GM19452 (cell line): ENCODE data around the gene CRYGS.

Experiments
- ATAC-seq: cut with Tn5 transposase; IDR thresholded peaks from one replicate; pipeline ENCODE4 v1.9.1; 2021; ENCODE audit not compliant: unreplicated experiment

CRYGS gene

DNA sequence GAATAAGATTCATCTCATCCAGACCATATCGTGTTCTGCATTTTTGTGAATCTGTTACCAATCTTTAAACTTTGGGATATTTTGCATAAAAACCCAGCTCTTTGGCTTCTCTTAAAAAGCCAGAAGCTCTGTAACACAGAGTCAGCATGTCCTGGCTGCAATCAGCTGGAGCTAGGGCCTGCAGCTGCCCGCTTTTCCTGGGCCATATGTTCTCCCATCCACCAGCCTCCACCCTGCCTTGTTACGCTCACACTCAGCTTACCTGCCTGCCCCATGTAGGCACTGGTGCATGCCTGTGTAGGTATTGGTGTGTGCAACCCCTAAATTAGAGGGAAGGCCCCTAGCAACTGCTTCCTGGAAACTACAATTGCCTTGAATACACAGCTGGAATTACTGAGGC lies 48.2 kb downstream of the CRYGS start:
- ATAC-seq: no peak

DNA sequence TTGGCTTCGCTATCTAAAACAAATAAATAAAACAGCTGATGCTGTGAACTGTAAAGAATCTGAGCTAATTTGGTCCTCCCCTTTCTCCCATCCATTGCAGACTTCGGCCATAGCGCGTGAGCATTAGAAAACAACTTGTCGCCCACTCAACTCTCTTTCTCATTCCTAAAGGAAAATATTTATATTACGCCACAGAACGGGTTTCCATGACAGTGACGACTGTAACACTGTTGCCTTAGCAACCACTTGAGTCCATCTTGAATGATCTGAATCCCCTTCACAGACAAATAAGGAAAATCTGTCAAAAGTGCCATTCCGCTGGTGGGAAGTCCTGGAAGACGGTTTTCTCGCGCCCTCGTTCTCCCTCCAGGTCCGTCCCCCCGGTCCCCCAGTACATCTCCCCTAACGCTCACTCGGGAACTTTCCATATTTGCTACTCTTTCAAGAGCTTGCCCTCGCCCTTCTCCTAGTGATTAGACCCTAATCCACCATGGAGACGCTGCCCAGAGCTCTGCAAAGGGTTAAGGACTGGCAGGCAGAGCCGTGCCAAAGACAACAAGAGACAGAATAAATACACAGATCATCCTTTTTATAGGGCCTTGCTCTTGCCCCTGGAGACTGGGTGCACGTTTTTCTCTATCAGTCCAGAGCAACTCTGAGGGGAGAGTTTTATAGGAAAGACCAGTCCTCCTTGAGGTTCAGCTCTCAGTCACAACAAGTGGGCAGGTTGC lies 50.5 kb downstream of the CRYGS start:
- ATAC-seq: no peak

DNA sequence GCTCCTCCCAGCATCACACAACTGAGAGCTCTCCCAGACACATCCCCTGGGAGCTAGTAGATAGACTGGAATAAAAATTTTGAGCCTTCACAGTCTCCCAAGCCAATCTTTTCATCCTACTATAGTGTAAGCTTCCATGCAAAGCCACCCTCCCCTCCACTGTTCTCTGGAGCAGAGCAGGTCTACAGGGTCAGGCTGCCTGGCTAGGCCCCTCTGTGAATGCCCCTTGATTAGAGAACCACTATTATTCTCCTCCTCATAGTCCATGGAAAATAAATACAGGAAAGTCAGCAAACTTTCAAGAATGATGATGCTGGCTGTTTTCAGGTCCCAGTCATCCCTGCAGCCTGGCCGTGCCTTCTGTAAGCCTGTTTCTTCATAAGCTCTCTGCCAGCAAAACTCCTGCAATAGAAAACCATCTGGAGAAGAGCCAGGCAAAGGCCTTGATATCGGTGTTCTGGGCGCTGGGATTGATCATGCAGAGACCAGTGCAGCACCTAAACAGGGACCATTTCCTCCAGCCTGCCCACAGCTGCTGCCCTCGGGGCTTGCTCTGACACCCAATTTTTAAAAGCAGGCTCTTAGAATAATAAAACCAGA lies 51.7 kb downstream of the CRYGS start:
- no peak for ATAC-seq

DNA sequence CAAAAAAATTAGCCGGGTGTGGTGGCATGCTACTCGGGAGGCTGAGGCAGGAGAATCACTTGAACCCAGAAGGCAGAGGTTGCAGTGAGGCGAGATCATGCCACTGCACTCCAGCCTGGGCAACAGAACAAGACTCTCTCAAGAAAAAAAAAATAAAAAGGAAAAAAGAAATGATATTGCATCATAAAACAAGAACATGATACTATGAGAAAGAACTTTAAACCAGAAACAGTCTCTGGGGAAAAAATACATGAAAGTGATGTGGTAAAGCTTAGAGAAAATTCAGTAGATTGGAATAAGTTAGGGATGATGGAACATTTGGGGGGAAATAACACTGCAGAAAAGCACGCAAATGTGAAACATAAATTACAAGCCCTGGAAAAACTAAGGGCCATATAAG lies 54.7 kb downstream of the CRYGS start:
- ATAC-seq: no peak
